Prostate gland (tissue), 2 donors: ENCODE data around the gene HACD2.

Source experiments
- CTCF ChIP-seq, 4 experiments: fragments of 200-600 bp in 2 of 4; fragments of 450-650 bp in 2 of 4; sonication (generic) in 2 of 4; IDR thresholded peaks; 1 replicate in 3 of 4; 2 replicates in 1 of 4; pipeline ENCODE4 v1.5.1; 2016 to 2019; ENCODE audit warnings: antibody characterized with exemption in 4 of 4, mild to moderate bottlenecking in 2 of 4, moderate library complexity in 2 of 4
- POLR2A ChIP-seq: fragments of 450-650 bp; IDR thresholded peaks from one replicate; pipeline ENCODE4 v1.6.1; 2016; ENCODE audit warnings: antibody characterized with exemption, mild to moderate bottlenecking

- no peak for TF ChIP-seq CTCF (IDR thresholded peaks at IDR 0.05)
- no peak for TF ChIP-seq POLR2A
These were observed 23.5 kb upstream of the HACD2 start for GRCh38 chr3:123608263-123608937.
